K562 (cell line): ENCODE results near the gene CLDN7. TPM values are rescaled to one million over a fixed set of nuclear protein-coding genes. Genes with fewer than 3 reads are reported as not detected.

Source experiments
- ATAC-seq: fragments of 200-7000 bp; cut with Tn5 transposase; 3 replicates; pipeline ENCODE4 v1.9.1; 2020; ENCODE audit warnings: moderate library complexity
- BruUV-seq: library from RNA; stranded (reverse); fragments of 400-500 nt; replicated peaks from 2 replicates; lab custom pipeline; 2021; lab: Mats Ljungman, UMichigan
- CTCF ChIA-PET: fragments of 300-600 bp; formaldehyde crosslinking; extraction: SDS; loops from one replicate; lab custom pipeline; 2021; ENCODE audit warnings: low intra/inter-chr PET ratio; lab: Yijun Ruan, JAX
- POLR2A ChIA-PET: fragments of 300-600, 350-650 bp; sonication (Branson Sonifier 250); formaldehyde crosslinking; extraction: SDS; loops from one replicate; lab custom pipeline; 2021; ENCODE audit warnings: antibody characterized with exemption, inconsistent platforms; lab: Yijun Ruan, JAX
- DNase-seq, 4 experiments: peaks; one replicate each; pipeline versions ENCODE4 v3.0.0 to v3.0.0-alpha.2; 2011 to 2018; ENCODE audit warnings: low spot score in 3 of 4, mixed read lengths in 3 of 4; ENCODE audit errors: extremely low read depth in 1 of 4
- FAIRE-seq: peaks from 2 replicates; lab custom pipeline; 2011; peaks lifted over from hg19 to GRCh38; lab: Jason Lieb, UNC
- H2AFZ ChIP-seq: 2 replicates; pipeline ENCODE4 v1.6.0; 2011; ENCODE audit warnings: low read depth, low read length, control low read depth, inconsistent platforms
- H3K27ac ChIP-seq: fragments of 200-600 bp; 3 replicates; pipeline ENCODE4 v1.8.0; 2011; ENCODE audit warnings: low read depth, mild to moderate bottlenecking, control low read depth, inconsistent platforms, low read length, moderate library complexity, mixed read lengths; ENCODE audit errors: extremely low read depth
- H3K27me3 ChIP-seq, 2 experiments: fragments of 300-600 bp in 1 of 2; 2 replicates in 1 of 2; 3 replicates in 1 of 2; pipeline versions ENCODE4 v1.6.0 to v1.8.0; 2011; ENCODE audit warnings: inconsistent platforms in 2 of 2, low read length in 2 of 2, mild to moderate bottlenecking in 1 of 2, mixed read lengths in 1 of 2, moderate library complexity in 1 of 2; ENCODE audit not compliant: control insufficient read depth in 2 of 2, insufficient read depth in 2 of 2
- H3K36me3 ChIP-seq: fragments of 300-600 bp; 3 replicates; pipeline ENCODE4 v1.8.0; 2011; ENCODE audit warnings: mild to moderate bottlenecking, low read length, inconsistent platforms; ENCODE audit not compliant: control insufficient read depth, insufficient read depth
- H3K4me1 ChIP-seq, 2 experiments: fragments of 200-600 bp in 1 of 2; replicated peaks in 1 of 2; 2 replicates in 1 of 2; 3 replicates in 1 of 2; pipeline versions ENCODE4 v1.5.1 to v1.8.0; 2011; ENCODE audit warnings: inconsistent platforms in 2 of 2, low read length in 2 of 2, mild to moderate bottlenecking in 1 of 2, mixed read lengths in 1 of 2, moderate library complexity in 1 of 2; ENCODE audit not compliant: control insufficient read depth in 2 of 2, insufficient read depth in 2 of 2
- H3K4me2 ChIP-seq: 2 replicates; pipeline ENCODE4 v1.6.1; 2011; ENCODE audit warnings: low read length, control low read depth, inconsistent platforms, mixed read lengths; ENCODE audit not compliant: insufficient read depth
- H3K4me3 ChIP-seq: fragments of 200-600 bp; sonication (generic), shearing (Covaris generic); 2 replicates; pipeline ENCODE4 v1.5.1; 2016; ENCODE audit warnings: control low read depth, inconsistent platforms
- H3K79me2 ChIP-seq: fragments of 200-600 bp; 3 replicates; pipeline ENCODE4 v1.8.0; 2011; ENCODE audit warnings: low read length, inconsistent platforms; ENCODE audit not compliant: control insufficient read depth, insufficient read depth
- H3K9ac ChIP-seq, 2 experiments: 2 replicates each; pipeline versions ENCODE4 v1.6.0 to v1.6.1; 2011; ENCODE audit warnings: low read depth in 2 of 2, low read length in 2 of 2, control low read depth in 1 of 2, inconsistent platforms in 1 of 2, mild to moderate bottlenecking in 1 of 2, mixed read lengths in 1 of 2; ENCODE audit not compliant: insufficient read depth in 1 of 2
- H3K9me1 ChIP-seq: one replicate; pipeline ENCODE4 v1.6.0; 2011; ENCODE audit warnings: inconsistent platforms, mild to moderate bottlenecking, low read length, moderate library complexity; ENCODE audit not compliant: control insufficient read depth, insufficient read depth
- H3K9me3 ChIP-seq: replicated peaks from 2 replicates; pipeline ENCODE4 v1.5.1; 2011; ENCODE audit warnings: low read depth, low read length, inconsistent platforms; ENCODE audit not compliant: control insufficient read depth, insufficient read depth
- H4K20me1 ChIP-seq: replicated peaks from 2 replicates; pipeline ENCODE4 v1.6.1; 2011; ENCODE audit warnings: low read length, inconsistent platforms, mixed read lengths; ENCODE audit not compliant: control insufficient read depth, insufficient read depth
- ELF4 ChIP-seq: fragments of 450-650 bp; formaldehyde crosslinking; IDR thresholded peaks from 2 replicates; pipeline ENCODE4 v1.4.0; 2022; ENCODE audit warnings: missing genetic modification characterization
- FOXM1 ChIP-seq, 2 experiments: fragments of 450-650 bp in 1 of 2; sonication (generic) in 1 of 2; formaldehyde crosslinking in 1 of 2; IDR thresholded peaks; 2 replicates each; pipeline versions ENCODE4 v1.6.1 to v1.9.0; 2017 to 2022; ENCODE audit warnings: low read depth in 2 of 2, mild to moderate bottlenecking in 2 of 2, missing genetic modification reagents in 1 of 2, moderate library complexity in 1 of 2
- IFI16 ChIP-seq: fragments of 250-450 bp; sonication (Bioruptor Pico); IDR thresholded peaks from 2 replicates; pipeline ENCODE4 v2.1.2; 2022; ENCODE audit warnings: mild to moderate bottlenecking, inconsistent platforms
- NR3C1 ChIP-seq: sonication (generic); formaldehyde crosslinking; IDR thresholded peaks from 2 replicates; pipeline ENCODE4 v1.8.1; 2022; ENCODE audit warnings: missing genetic modification reagents
- RBBP5 ChIP-seq: fragments of 200-600 bp; sonication (generic); IDR thresholded peaks from 2 replicates; pipeline ENCODE4 v1.6.1; 2012; ENCODE audit warnings: borderline replicate concordance, mild to moderate bottlenecking, low read length, control low read depth, inconsistent platforms; ENCODE audit not compliant: insufficient read depth, poor library complexity, severe bottlenecking
- SIRT6 ChIP-seq: IDR thresholded peaks from one replicate; pipeline ENCODE4 v1.6.1; 2012; ENCODE audit warnings: low read depth, mild to moderate bottlenecking, control low read depth, inconsistent platforms, low read length, moderate library complexity
- TAF1 ChIP-seq: IDR thresholded peaks from 2 replicates; pipeline ENCODE4 v1.6.1; 2011; ENCODE audit warnings: mild to moderate bottlenecking, low read length, moderate library complexity; ENCODE audit not compliant: insufficient read depth, control insufficient read depth, severe bottlenecking; ENCODE audit errors: extremely low read depth
- ZNF143 ChIP-seq: sonication (generic); formaldehyde crosslinking; IDR thresholded peaks from 2 replicates; pipeline ENCODE4 v1.9.0; 2022; ENCODE audit warnings: mild to moderate bottlenecking, missing genetic modification reagents
- WGBS: fragments of 100-300 bp; shearing (Covaris generic); methylation state at CpG from one replicate; pipeline ENCODE4 v1.1.6; 2016; ENCODE audit warnings: low coverage, mixed read lengths; ENCODE audit not compliant: insufficient coverage; ENCODE audit errors: missing lambda C conversion rate; 5-methylcytosine and 5-hydroxymethylcytosine counted together
- in situ Hi-C: fragments of 300-500 bp; cut with MboI; formaldehyde crosslinking; loops from 4 replicates; pipeline ENCODE4 v1.15.0; 2018; ENCODE audit warnings: inconsistent platforms, mixed read lengths
- intact Hi-C: fragments of 100-400 bp; cut with micrococcal nuclease; formaldehyde crosslinking; loops from 2 replicates; pipeline ENCODE4 v1.14.2; 2022
- polyA plus RNA-seq, 8 experiments: library from polyadenylated mRNA; depleted of rRNA in 4 of 8; stranded (reverse) in 5 of 8; unstranded in 3 of 8; fragments of >200 nt; fragmentation: Nextera tagmentation in 2 of 8; fragmentation: Illumina TruSeq in 1 of 8; extraction: Ambion mirVana in 2 of 8; extraction: Trizol in 1 of 8; gene quantifications; 2 replicates each; pipeline versions ENCODE4 v1.2.1 to v1.2.3, GENCODE V29; 2011 to 2014; ENCODE audit warnings: inconsistent platforms in 1 of 8, missing spikeins in 1 of 8
- total RNA-seq, 7 experiments: library from RNA; depleted of rRNA in 6 of 7; stranded (reverse); fragments of >200 nt in 6 of 7; fragmentation: Illumina TruSeq in 2 of 7; extraction: Trizol in 2 of 7; gene quantifications; 2 replicates each; pipeline versions ENCODE4 v1.2.1 to v1.2.3, GENCODE V29; 2011 to 2021; ENCODE audit warnings: low replicate concordance in 1 of 7
- TF ChIP-seq, protein P1 (sequence below): fragments of 450-650 bp; conservative IDR thresholded peaks from 2 replicates; pipeline ENCODE4 v1.6.1; 2016; ENCODE audit warnings: missing genetic modification characterization, low read depth, mild to moderate bottlenecking, control low read depth, missing compliant biosample characterization
- TF ChIP-seq, protein P2 (sequence below): fragments of 200-800 bp; sonication (Bioruptor generic); IDR thresholded peaks from 2 replicates; pipeline ENCODE4 v1.6.1; 2017; ENCODE audit warnings: missing genetic modification characterization, missing compliant biosample characterization
- TF ChIP-seq, protein P3 (sequence below), 3 experiments: fragments of 200-800 bp in 1 of 3; sonication (Bioruptor generic) in 1 of 3; sonication (generic) in 1 of 3; formaldehyde crosslinking in 1 of 3; IDR thresholded peaks; 2 replicates each; pipeline versions ENCODE4 v1.6.1 to v1.8.0; 2016 to 2022; ENCODE audit warnings: mild to moderate bottlenecking in 2 of 3, missing compliant biosample characterization in 2 of 3, missing genetic modification characterization in 2 of 3, missing genetic modification reagents in 1 of 3

CLDN7 gene
- total and polyA plus RNA-seq, 9 of the 15 experiments (the other 6 are each of a cell fraction or from before 2014, with no cell fraction given), result 2.2 to 14.5 (median 7.6) TPM

DNA sequence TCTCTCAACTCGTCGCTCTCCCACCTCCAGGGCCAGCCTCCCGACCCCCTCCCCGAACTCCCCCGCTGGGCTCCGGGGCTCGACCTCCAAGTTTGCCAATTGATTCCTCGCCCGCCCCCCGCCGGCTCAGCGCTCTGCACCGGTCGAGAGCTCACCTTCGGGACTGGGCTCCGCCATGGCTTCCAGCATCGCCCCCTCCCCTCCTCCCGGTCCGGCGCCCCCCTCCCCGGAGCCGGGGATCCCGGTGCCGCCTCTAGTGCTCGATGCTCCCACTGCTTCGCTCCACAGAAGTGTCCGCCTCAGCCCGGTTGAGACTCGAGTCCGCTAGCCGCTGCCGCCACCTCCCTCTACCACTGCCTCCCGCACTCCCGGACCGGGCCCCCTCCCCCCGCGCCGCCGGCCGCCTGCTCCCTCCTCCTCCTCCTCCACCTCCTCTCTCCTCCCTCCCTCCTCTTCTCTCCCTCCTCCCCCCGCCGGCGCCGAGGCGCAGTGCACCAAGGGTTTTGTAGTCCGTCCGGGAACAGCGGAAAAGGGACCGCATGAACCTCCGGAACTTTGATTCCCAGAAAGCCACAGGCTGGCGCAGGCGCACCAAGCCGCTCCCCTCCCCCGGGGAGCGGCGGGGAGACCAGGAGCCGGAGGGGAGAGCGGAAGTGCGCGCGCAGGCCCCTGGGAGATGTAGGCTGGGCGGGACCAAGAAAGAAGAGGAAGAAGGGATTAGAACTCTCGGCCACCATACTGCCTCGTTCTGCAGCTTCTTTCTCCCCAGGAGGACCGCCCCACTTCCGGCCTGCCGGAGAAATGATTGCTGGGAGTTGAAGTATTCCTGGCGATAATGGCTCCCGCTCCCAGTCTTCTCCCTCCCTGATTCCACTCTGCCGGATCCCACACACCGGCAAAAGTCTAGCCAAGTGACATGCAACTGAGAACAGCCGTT lies 22.9 kb downstream of the CLDN7 start, which contains the start of gene PHF23 (continued):
- TF ChIP-seq ZNF143, result peak; percentile 89
- TF ChIP-seq, protein P1, sequence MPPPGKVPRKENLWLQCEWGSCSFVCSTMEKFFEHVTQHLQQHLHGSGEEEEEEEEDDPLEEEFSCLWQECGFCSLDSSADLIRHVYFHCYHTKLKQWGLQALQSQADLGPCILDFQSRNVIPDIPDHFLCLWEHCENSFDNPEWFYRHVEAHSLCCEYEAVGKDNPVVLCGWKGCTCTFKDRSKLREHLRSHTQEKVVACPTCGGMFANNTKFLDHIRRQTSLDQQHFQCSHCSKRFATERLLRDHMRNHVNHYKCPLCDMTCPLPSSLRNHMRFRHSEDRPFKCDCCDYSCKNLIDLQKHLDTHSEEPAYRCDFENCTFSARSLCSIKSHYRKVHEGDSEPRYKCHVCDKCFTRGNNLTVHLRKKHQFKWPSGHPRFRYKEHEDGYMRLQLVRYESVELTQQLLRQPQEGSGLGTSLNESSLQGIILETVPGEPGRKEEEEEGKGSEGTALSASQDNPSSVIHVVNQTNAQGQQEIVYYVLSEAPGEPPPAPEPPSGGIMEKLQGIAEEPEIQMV, result no peak

DNA sequence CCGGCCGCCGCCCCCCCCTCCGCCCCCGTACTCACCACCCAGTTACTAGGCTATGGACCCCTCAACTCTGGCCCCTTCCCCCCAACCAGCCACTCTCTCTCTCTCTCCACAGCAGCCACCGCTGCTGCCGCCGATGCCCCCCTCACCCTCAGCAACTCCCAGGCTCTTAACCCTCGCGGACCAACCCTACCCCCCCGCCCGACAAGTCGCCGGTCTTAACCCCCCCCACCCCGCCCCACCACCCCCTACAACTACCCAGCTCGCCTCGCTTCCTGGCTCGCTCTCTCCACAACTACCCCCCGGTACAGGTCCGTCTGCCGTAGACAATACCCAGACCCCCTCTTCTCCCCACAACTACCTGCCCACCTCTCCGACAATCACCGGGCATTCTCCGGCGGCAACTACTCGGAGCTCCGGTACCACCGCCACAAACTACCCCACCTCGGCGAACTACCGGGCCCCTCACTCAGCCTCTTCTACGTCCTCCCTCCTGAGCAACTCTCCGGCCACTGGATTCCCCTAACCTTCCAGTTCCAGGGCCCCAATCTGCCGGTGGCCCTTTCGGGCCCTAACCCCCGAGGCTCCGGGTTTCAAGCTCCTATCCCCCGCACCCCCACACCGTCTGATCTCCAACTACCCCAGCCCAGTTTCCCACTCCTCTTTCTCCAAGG lies 23.7 kb downstream of the CLDN7 start:
- no TSS peak for BruUV-seq
- peak overlapping the region; percentile 81 for H3K4me2 ChIP-seq
- intact Hi-C loops (loop anchor here (2.0 to 5.0 kb wide), 2 partner anchors 14 to 44 kb away; partner anchors contain the start of genes ELP5 and SLC2A4), in situ Hi-C loops (no loop called here)
- H3K9me1 ChIP-seq, result no peaks in the 10 kb centered on the region
- H3K4me1 ChIP-seq, result peaks cover 38 to 42% of the 10 kb centered on the region in 2 experiments; a peak in 4 of 5 replicates
- H3K27ac ChIP-seq, result peak overlapping the region; percentile 96
- peak overlapping the region; percentile 98 to 99 for H3K9ac ChIP-seq
- H3K4me3 ChIP-seq, result peak overlapping the region; percentile 79
- DNase-seq, result peak; percentile 38 to 67 (median 50)
- H3K27me3 ChIP-seq, result no peaks in the 10 kb centered on the region
- WGBS, result 0% methylated on average over 14 of the region's 39 CpGs
- H2AFZ ChIP-seq, result 0 out of 2 replicates have a peak overlapping the region, but pooled peaks have one; percentile 24
- no peak for ATAC-seq
- ChIA-PET CTCF (no interaction called here), POLR2A (interaction anchor here (1.1 to 6.6 kb wide), 3 partner anchors 10 to 58 kb away, joined by 3 to 73 read pairs (median 5); partner anchors contain the start of genes ACADVL and DLG4)
- no peak for FAIRE-seq
- H3K79me2 ChIP-seq, result peaks cover 79% of the 10 kb centered on the region
- peaks cover 53% of the 10 kb centered on the region; the same call in 2 of the 3 replicates for H3K36me3 ChIP-seq
- peaks cover 5% of the 10 kb centered on the region; the same call in 1 of the 2 replicates for H4K20me1 ChIP-seq
- no peaks in the 10 kb centered on the region for H3K9me3 ChIP-seq
- TF ChIP-seq TAF1 (peak; percentile 31), SIRT6 (no peak), NR3C1 (CRISPR knock-in tag) (no peak), IFI16 (CRISPR knock-in tag) (no peak), ELF4 (0 out of 2 replicates have a peak, but pooled peaks have one; percentile 53), RBBP5 (peak; percentile 26), FOXM1 (IDR thresholded peaks at IDR 0.05; ENCODE audit: low read depth) (no peak), FOXM1 (CRISPR knock-in tag; IDR thresholded peaks at IDR 0.05; ENCODE audit: low read depth) (0 out of 2 replicates have a peak, but pooled peaks have one; percentile 2)
- TF ChIP-seq, protein P2, sequence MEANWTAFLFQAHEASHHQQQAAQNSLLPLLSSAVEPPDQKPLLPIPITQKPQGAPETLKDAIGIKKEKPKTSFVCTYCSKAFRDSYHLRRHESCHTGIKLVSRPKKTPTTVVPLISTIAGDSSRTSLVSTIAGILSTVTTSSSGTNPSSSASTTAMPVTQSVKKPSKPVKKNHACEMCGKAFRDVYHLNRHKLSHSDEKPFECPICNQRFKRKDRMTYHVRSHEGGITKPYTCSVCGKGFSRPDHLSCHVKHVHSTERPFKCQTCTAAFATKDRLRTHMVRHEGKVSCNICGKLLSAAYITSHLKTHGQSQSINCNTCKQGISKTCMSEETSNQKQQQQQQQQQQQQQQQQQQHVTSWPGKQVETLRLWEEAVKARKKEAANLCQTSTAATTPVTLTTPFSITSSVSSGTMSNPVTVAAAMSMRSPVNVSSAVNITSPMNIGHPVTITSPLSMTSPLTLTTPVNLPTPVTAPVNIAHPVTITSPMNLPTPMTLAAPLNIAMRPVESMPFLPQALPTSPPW, result peak; percentile 27
- TF ChIP-seq, protein P3, sequence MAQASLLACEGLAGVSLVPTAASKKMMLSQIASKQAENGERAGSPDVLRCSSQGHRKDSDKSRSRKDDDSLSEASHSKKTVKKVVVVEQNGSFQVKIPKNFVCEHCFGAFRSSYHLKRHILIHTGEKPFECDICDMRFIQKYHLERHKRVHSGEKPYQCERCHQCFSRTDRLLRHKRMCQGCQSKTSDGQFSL (CRISPR knock-in tag; IDR thresholded peaks at IDR 0.05), result peak; percentile 10; the same call in 1 of the 2 replicates
- TF ChIP-seq, protein P3 (tag; IDR thresholded peaks at IDR 0.05), result peak in 1 of 2 experiments; percentile 28; a peak in 2 of 4 replicates
